Measurements from ENCODE around the gene GAREM2. TPM values are rescaled to one million over a fixed set of nuclear protein-coding genes. Genes with fewer than 3 reads are reported as not detected.

The GAREM2 gene
- total and polyA plus RNA-seq, 5 donors = 1.9 to 6.9 (median 4.3) TPM

- DNase-seq = peak; percentile 39 to 79 (median 73)
- H3K4me3 ChIP-seq (ENCODE audit: low read length) = peak overlapping the region; percentile 68
- WGBS = 2% methylated on average over 46 of the region's 48 CpGs
- H3K4me1 ChIP-seq (ENCODE audit: control insufficient read depth, insufficient read depth, low read length) = peaks cover 3% of the 10 kb centered on the region
- intact Hi-C loops (cut with DNase I) = no loop called here
- H3K27ac ChIP-seq (ENCODE audit: low read length) = no peak overlapping the region
- H3K9me3 ChIP-seq (ENCODE audit: control insufficient read depth, low read length) = no peaks in the 10 kb centered on the region
- ATAC-seq = peak; percentile 58 to 67
- no peaks in the 10 kb centered on the region for H3K27me3 ChIP-seq (ENCODE audit: control insufficient read depth, insufficient read depth)
Observed at GRCh38 chr2:26178746-26179436, 6.0 kb downstream of the GAREM2 start.

- WGBS = 21% methylated on average over 12 of the region's 12 CpGs
- DNase-seq (peak in 1 of 3 donors; percentile 47), ATAC-seq (peak in 1 of 2 donors; percentile 9)
- no peaks in the 10 kb centered on the region for H3K27me3 ChIP-seq (ENCODE audit: control insufficient read depth, insufficient read depth)
- H3K9me3 ChIP-seq (ENCODE audit: control insufficient read depth, low read length) = no peaks in the 10 kb centered on the region
- peaks cover 5% of the 10 kb centered on the region for H3K4me1 ChIP-seq (ENCODE audit: control insufficient read depth, insufficient read depth, low read length)
- intact Hi-C loops (cut with DNase I) = no loop called here
- H3K4me3 ChIP-seq (ENCODE audit: low read length) = peak overlapping the region; percentile 68
- H3K27ac ChIP-seq (ENCODE audit: low read length) = no peak overlapping the region
Observed at GRCh38 chr2:26179446-26179913, 6.6 kb downstream of the GAREM2 start.

GRCh38 chr2:26182441-26182840, 9.6 kb downstream of the GAREM2 start:
- ATAC-seq (no peak), DNase-seq (no peak)
- Histone ChIP-seq H3K9me3 (ENCODE audit: control insufficient read depth, low read length) (no peaks in the 10 kb centered on the region), H3K4me1 (ENCODE audit: control insufficient read depth, insufficient read depth, low read length) (peaks cover 5% of the 10 kb centered on the region), H3K27me3 (ENCODE audit: control insufficient read depth, insufficient read depth) (no peaks in the 10 kb centered on the region), H3K4me3 (ENCODE audit: low read length) (no peak overlapping the region), H3K27ac (ENCODE audit: low read length) (no peak overlapping the region)
- 89% methylated on average over 5 of the region's 5 CpGs for WGBS
- intact Hi-C loops (cut with DNase I) = no loop called here

GRCh38 chr2:26182887-26183630, 10.2 kb downstream of the GAREM2 start:
- ATAC-seq (no peak), DNase-seq (peak in 1 of 3 donors; percentile 29)
- H3K27ac ChIP-seq (ENCODE audit: low read length) = no peak overlapping the region
- H3K4me1 ChIP-seq (ENCODE audit: control insufficient read depth, insufficient read depth, low read length) = peaks cover 5% of the 10 kb centered on the region
- no peaks in the 10 kb centered on the region for H3K9me3 ChIP-seq (ENCODE audit: control insufficient read depth, low read length)
- H3K4me3 ChIP-seq (ENCODE audit: low read length) = no peak overlapping the region
- no peaks in the 10 kb centered on the region for H3K27me3 ChIP-seq (ENCODE audit: control insufficient read depth, insufficient read depth)
- 97% methylated on average over 11 of the region's 11 CpGs for WGBS
- intact Hi-C loops (cut with DNase I) = no loop called here

GRCh38 chr2:26184121-26184520, 11.2 kb downstream of the GAREM2 start:
- DNase-seq (peak in 1 of 3 donors; percentile 53), ATAC-seq (no peak)
- no peak overlapping the region for H3K27ac ChIP-seq (ENCODE audit: low read length)
- WGBS = 53% methylated on average over 34 of the region's 34 CpGs
- H3K27me3 ChIP-seq (ENCODE audit: control insufficient read depth, insufficient read depth) = no peaks in the 10 kb centered on the region
- peaks cover 5% of the 10 kb centered on the region for H3K4me1 ChIP-seq (ENCODE audit: control insufficient read depth, insufficient read depth, low read length)
- H3K9me3 ChIP-seq (ENCODE audit: control insufficient read depth, low read length) = no peaks in the 10 kb centered on the region
- intact Hi-C loops (cut with DNase I) = no loop called here
- peak overlapping the region; percentile 21 for H3K4me3 ChIP-seq (ENCODE audit: low read length)

- Histone ChIP-seq H3K4me1 (ENCODE audit: control insufficient read depth, insufficient read depth, low read length) (peaks cover 2% of the 10 kb centered on the region), H3K9me3 (ENCODE audit: control insufficient read depth, low read length) (no peaks in the 10 kb centered on the region), H3K27ac (ENCODE audit: low read length) (no peak overlapping the region), H3K27me3 (ENCODE audit: control insufficient read depth, insufficient read depth) (no peaks in the 10 kb centered on the region), H3K4me3 (ENCODE audit: low read length) (peak overlapping the region; percentile 68)
- intact Hi-C loops (cut with DNase I) = no loop called here
- DNase-seq = peak; percentile 91 to 97 (median 96)
- ATAC-seq = peak; percentile 85 to 90
- WGBS = under 1% methylated on average over 114 of the region's 114 CpGs
Observed at GRCh38 chr2:26184555-26185303, 11.8 kb downstream of the GAREM2 start.

GRCh38 chr2:26185304-26185928, 12.5 kb downstream of the GAREM2 start:
- H3K4me1 ChIP-seq (ENCODE audit: control insufficient read depth, insufficient read depth, low read length) = peaks cover 2% of the 10 kb centered on the region
- no peak overlapping the region for H3K27ac ChIP-seq (ENCODE audit: low read length)
- H3K27me3 ChIP-seq (ENCODE audit: control insufficient read depth, insufficient read depth) = no peaks in the 10 kb centered on the region
- 36% methylated on average over 20 of the region's 20 CpGs for WGBS
- intact Hi-C loops (cut with DNase I) = no loop called here
- H3K4me3 ChIP-seq (ENCODE audit: low read length) = peak overlapping the region; percentile 68
- DNase-seq (peak in 1 of 3 donors; percentile 3), ATAC-seq (no peak)
- H3K9me3 ChIP-seq (ENCODE audit: control insufficient read depth, low read length) = no peaks in the 10 kb centered on the region

GRCh38 chr2:26185954-26186770, 13.3 kb downstream of the GAREM2 start:
- intact Hi-C loops (cut with DNase I) = no loop called here
- Histone ChIP-seq H3K4me3 (ENCODE audit: low read length) (no peak overlapping the region), H3K9me3 (ENCODE audit: control insufficient read depth, low read length) (no peaks in the 10 kb centered on the region), H3K27ac (ENCODE audit: low read length) (no peak overlapping the region), H3K4me1 (ENCODE audit: control insufficient read depth, insufficient read depth, low read length) (peaks cover 2% of the 10 kb centered on the region), H3K27me3 (ENCODE audit: control insufficient read depth, insufficient read depth) (no peaks in the 10 kb centered on the region)
- DNase-seq (peak in 1 of 3 donors; percentile 45), ATAC-seq (no peak)
- WGBS = 89% methylated on average over 16 of the region's 16 CpGs

- no peak overlapping the region for H3K4me3 ChIP-seq (ENCODE audit: low read length)
Observed at GRCh38 chr2:26187114-26187513, 14.2 kb downstream of the GAREM2 start.

GRCh38 chr2:26187537-26188104, 14.7 kb downstream of the GAREM2 start:
- ATAC-seq (no peak), DNase-seq (peak in 1 of 3 donors; percentile 45)
- H3K4me1 ChIP-seq (ENCODE audit: control insufficient read depth, insufficient read depth, low read length) = peaks cover 2% of the 10 kb centered on the region
- 91% methylated on average over 16 of the region's 16 CpGs for WGBS
- no peak overlapping the region for H3K27ac ChIP-seq (ENCODE audit: low read length)
- no peak overlapping the region for H3K4me3 ChIP-seq (ENCODE audit: low read length)
- H3K27me3 ChIP-seq (ENCODE audit: control insufficient read depth, insufficient read depth) = no peaks in the 10 kb centered on the region
- H3K9me3 ChIP-seq (ENCODE audit: control insufficient read depth, low read length) = no peaks in the 10 kb centered on the region
- intact Hi-C loops (cut with DNase I) = no loop called here

More at GRCh38 chr2:26187114-26187513, 14.2 kb downstream of the GAREM2 start:
- intact Hi-C loops (cut with DNase I) = no loop called here
- peak in 1 of 3 donors; percentile 49 for DNase-seq
- 95% methylated on average over 15 of the region's 15 CpGs for WGBS
- peaks cover 2% of the 10 kb centered on the region for H3K4me1 ChIP-seq (ENCODE audit: control insufficient read depth, insufficient read depth, low read length)
- no peak overlapping the region for H3K27ac ChIP-seq (ENCODE audit: low read length)
- ATAC-seq = no peak
- no peaks in the 10 kb centered on the region for H3K27me3 ChIP-seq (ENCODE audit: control insufficient read depth, insufficient read depth)
- H3K9me3 ChIP-seq (ENCODE audit: control insufficient read depth, low read length) = no peaks in the 10 kb centered on the region

Measured in right cardiac atrium (tissue), 5 donors.